ENCODE data around the gene C16orf87.
A peak's percentile ranks its signal among the peaks of the same experiment; 100 is the strongest.
"Not testable (repeated sequence)": the region's sequence is repeated elsewhere in the genome, so short reads cannot be mapped to it uniquely, and the experiment has no call there.

Gene C16orf87, protein sequence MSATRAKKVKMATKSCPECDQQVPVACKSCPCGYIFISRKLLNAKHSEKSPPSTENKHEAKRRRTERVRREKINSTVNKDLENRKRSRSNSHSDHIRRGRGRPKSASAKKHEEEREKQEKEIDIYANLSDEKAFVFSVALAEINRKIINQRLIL

DNA sequence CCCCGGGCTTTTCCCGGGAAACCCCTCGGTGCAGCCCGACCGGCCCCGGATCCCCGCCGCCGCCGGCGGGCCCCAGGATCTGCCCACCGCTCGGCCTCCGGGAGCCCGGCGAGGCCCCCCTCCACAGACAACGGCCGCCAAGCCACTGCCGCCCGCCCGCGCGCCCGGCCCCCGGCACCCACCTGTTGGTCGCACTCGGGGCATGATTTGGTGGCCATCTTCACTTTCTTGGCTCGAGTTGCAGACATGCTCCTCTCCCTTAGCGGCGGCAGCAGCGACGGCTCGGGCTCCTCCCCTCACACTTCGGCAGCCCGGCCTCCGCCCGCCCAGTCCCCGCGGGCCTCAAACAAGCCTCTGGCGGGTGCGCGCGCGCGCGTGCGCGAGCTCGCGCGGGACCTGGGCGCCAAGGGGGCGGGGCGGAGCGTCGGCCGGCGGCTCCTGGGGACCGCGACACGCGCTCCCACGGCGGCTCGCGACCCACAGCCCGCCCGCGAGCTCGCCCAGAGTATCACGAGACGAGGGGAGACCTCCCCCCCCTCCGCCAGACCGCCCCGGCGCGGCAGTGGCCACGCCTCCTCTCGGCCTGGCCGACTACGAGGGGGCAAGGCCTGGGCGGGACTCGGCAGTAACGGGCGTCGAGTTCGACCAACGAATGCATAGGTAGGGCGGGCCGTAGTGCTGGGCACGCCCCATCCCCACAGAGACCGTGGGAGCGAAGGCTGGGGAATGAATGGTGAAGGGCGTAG, at the start of gene C16orf87:
TSS of gene C16orf87 (minus strand) at position 279 of the 746 bp plus-strand sequence. CDS start at position 248, 31 bp downstream.
- DNase-seq = peak; percentile 93

DNA sequence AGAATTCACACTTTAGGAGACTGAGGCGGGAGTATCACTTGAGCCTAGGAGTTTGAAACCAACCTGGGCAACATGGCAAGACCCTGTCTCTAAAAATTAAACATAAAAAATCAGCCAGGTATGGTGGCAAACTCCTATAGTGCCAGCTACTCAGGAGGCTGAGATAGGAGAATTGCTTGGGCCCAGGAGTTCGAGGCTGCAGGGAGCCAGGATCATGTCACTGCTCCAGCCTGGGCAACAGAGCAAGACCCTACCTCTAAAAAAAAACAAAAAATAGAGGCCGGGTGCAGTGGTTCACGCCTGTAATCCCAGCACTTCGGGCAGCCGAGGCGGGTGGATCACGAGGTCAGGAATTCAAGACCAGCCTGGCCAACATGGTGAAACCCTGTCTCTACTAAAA, 44.3 kb upstream of the C16orf87 start:
- no peak for DNase-seq

DNA sequence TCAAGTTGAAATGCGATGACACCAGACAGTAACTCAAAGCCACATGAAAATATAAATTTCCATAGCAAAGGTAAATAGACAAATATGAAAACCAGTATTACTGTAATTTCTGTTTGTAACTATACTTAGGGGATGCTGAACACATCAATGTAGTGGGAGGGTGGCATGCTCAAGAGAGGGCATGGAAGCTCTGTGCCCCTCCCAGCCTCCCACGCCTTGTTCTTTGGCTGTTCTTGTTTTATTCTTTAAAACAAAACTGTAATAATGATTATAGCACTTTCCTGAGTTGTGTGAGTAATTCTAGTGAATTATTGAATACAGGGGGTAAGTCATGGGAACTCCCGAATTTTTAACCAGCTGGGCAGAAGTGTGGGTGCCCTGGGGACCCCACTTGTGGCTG, 42.2 kb upstream of the C16orf87 start:
- no peak for DNase-seq

DNA sequence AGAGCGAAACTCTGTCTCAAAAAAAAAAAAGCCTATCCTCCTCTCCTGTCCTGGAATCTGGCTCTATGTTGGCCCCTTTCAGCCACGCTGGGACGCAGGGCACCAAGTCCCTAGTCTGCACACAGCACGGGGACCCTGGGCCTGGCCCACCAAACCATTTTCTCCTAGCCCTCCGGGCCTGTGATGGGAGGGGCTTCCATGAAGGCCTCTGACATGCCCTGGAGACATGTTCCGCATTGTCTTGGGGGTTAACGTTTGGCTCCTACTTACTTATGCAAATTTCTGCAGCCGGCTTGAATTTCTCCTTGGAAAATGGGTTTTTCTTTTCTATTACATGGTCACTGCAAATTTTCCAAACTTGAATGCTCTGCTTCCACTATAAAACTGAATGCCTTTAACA, 40.6 kb upstream of the C16orf87 start:
- DNase-seq = no peak

DNA sequence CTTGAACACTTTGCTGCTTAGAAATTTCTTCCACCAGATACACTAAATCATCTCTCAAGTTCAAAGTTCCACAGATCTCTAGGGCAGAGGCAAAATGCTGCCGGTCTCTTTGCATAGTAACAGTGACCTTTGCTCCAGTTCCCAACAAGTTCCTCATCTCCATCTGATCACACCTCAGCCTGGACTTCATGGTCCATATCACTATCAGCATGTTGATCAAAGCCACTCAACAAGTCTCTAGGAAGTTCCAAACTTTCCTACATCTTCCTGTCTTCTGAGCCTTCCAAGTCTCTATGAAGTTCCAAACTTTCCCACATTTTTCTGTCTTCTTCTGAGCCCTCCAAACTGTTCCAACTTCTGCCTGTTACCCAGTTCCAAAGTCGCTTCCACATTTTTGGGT, 37.9 kb upstream of the C16orf87 start:
- DNase-seq = not testable (repeated sequence)

DNA sequence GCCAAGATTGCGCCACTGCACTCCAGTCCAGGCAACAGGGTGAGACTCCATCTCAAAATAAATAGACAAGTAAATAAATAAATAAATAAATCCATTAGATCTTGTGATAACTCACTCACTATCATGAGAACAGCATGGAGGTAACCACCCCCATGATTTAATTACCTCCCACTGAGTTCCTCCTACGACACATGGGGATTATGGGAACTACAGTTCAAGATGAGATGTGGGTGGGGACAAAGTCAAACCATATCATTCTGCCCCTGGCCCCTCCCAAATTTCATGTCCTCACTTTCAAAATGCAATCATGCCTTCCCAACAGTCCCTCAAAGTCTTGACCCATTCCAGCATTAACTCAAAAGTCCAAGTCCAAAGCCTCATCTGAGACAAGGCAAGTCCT, 36.5 kb upstream of the C16orf87 start:
- DNase-seq = not testable (repeated sequence)

DNA sequence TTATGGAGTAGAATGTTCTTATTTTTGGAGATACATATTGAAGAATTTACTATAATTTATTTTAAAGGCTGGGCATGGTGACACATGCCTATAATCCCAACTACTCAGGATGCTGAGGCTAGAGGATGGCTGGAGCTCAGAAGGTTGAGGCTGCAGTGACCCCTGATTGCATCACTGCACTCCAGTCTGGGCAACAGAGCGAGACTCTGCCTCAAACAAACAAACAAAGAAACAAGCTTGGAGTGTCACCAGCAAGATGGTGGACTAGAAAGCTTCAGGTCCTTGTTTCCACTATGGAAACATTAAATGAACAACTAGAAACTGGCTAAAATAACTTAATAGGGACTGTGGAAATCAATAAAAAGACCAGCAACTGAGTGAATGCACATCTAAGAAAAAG, 35.3 kb upstream of the C16orf87 start:
- no peak for DNase-seq

DNA sequence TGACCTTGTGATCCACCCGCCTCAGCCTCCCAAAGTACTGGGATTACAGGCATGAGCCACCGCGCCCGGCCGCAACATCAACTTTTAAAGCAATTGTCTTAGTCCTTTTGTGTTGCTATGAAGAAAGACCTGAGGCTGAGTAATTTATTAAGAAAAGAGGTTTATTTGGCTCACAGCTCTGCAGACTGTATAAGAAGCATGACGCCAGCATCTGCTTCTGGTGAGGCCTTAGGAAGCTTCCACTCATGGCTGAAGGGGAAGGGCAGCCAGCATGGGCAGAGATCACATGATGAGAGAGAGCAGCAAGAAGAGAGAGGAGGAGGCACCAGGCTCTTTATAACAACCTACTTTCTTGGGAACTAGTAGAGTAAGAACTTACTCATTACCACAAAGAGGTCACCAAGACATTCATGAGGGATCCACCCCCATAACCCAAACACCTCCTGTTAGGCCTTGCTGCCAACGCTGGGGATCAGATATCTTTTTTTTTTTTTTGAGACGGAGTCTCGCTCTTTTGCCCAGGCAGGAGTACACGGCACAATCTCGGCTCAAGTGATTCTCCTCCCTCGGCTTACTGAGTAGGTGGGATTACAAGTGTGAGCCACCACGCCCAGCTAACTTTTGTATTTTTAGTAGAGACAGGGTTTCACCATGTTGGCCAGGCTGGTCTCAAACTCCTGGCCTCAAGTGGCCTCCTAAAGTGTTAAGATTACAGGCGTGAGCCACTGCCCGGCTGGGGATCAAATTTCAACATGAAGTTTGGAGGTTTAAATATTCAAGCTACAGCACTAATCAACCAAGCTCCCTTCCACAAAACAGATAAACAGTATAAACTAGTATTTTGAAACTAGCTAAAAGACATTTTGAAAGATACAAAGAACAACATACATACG, 31.8 kb upstream of the C16orf87 start:
- DNase-seq = no peak

DNA sequence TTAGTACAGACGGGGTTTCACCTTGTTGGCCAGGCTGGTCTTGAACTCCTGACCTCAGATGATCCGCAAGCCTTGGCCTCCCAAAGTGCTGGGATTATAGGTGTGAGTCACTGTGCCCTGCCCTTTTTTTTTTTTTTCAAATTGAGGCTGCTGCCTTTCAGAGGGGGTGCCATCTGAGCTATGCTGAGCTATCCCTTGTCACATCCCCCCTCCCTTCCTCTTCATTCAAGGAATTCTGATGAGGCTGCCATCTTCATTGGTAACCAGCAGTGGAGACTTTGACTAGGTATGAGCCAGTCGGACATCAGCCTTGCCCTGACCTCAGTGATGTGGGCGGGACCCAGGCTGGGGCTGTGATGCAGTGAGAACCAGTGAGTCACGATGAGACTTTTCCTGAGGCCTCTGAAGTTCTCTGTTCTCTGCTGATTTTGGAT, 28.8 kb upstream of the C16orf87 start:
- DNase-seq = no peak

DNA sequence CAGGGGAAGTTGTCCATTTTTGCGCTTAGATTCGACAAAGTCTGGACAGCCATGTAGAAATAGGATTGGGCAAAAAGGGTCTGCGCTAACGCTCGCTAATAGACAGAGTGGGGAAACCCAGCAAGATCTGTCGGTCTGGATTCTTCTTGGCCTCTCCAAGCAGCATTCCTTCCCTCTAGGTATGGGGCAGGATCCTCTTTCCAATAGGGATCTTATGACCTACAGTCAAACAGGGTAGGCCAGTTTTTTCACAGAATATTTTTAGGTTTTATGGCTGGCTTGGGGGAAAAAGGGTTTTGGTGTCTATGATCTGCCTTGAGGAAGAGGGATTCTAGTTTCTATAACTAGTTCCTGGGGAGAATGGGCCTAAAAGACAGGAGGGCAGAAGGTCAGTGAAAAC, 27.2 kb upstream of the C16orf87 start:
- no peak for DNase-seq

DNA sequence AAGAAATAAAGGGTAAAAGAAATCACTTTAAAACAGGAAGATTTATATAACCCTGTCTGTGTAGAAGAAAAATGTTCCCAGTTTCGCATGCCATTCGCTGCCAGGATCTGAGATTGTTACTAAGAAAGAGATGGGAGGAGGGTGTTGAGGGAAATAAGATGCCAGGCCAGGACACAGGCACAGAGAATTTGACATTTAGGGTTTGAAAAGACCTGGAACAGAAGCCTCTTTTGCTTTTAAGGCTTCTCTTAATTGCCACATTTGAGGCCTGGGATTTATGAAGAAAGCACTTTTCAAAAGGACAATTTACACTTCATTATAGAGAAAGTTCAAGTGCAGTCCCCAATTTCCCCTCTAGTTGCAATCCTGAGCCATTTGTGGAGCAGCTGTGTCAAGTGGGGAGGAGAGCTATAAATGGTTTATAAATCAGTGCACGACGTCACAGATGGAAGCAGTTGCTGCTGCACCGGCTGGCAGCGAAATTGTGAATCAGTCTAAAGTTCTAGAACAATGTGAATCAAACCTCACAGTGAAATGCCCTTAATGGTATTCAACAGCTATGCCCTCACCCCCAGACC, 26.5 kb upstream of the C16orf87 start:
- peak; percentile 50 for DNase-seq

DNA sequence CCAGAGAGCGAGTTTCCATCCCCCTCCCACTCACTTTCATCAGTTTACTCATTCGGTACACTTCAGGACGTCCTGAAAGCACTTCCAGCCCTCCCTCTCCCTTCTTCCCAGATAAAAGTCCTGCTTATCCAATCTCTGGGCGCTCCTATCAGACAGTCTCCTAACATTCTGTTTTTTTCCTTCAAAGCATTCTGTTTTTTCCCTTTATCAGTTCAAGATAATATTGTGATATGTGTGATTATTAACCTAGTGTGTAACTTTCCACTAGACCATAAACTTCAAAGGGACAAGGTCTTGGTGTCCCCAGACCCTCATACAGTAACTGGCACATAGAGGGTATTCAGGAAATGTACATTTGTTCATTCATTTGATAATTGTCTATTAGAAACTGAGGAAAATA, 24.4 kb upstream of the C16orf87 start:
- DNase-seq = no peak

DNA sequence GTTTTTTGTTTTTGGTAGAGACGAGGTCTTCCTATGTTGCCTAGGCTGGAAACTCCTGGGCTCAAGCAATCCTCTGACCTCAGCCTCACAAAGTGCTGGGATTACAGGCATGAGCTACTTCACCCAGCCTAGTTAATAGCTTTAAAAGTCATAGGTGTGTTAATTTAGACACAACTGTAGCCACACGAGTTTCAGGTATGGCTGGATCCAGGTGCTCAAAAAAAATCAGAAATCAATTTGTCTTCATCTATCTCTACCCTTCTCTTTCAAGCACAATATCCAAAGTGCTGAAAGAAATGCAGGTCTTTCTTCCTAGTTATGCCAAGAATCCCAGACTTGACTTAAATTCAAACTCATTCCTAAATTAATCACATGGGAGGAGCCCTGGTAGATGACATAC, 23.9 kb upstream of the C16orf87 start:
- DNase-seq = no peak

DNA sequence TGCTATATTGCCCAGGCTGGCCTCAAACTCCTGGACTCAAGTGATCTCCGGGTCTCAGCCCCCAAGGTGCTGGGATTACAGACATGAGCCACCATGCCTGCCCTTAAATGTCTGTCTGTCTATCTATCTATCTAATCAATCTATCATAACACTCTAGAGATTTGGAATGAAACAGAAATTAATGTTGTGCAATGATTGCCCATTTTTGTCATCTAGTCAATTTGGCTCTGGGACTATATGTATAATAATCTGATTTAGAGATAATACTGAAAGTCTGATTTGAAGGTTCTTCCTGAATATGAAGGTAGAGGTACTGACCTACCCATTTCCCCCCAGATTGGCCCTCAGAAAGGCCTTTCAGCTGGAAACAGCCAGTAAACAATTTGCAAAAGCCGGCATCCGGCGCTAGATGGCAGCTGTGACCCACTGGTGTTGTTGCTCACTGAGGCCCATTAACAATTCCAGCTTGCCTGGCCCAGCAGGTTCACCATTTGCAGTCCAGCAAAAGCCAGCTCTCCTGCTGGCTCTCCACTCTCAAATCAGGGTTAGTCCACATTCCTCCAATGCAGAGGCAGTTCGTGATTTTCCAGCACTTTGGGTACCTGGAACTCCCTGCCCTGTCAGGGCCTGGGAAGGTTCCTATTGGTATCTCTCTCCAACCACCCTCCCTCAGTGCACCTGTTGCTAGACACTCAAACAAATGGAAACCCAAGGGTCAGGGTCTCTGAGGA, 22.9 kb upstream of the C16orf87 start:
- DNase-seq = peak; percentile 88

DNA sequence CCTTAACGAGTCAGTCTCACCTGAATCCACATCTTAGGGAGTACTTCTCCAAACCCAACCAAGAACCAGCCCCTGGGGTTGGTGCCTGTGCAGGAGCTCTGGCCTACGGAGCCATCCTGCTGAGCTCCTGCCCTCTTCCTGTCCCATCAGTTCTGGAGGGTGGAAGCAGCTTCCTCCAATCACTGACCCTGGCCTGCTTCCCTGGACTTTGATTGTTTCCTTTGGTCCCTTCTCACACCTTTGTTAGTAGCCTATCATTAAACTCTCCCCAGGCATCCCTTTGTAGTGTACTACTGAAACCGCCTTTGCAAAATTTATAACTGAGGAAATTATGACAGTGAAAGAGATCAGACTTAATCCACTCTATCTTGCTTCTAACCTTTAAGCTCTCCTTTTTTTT, 21.1 kb upstream of the C16orf87 start:
- no peak for DNase-seq

DNA sequence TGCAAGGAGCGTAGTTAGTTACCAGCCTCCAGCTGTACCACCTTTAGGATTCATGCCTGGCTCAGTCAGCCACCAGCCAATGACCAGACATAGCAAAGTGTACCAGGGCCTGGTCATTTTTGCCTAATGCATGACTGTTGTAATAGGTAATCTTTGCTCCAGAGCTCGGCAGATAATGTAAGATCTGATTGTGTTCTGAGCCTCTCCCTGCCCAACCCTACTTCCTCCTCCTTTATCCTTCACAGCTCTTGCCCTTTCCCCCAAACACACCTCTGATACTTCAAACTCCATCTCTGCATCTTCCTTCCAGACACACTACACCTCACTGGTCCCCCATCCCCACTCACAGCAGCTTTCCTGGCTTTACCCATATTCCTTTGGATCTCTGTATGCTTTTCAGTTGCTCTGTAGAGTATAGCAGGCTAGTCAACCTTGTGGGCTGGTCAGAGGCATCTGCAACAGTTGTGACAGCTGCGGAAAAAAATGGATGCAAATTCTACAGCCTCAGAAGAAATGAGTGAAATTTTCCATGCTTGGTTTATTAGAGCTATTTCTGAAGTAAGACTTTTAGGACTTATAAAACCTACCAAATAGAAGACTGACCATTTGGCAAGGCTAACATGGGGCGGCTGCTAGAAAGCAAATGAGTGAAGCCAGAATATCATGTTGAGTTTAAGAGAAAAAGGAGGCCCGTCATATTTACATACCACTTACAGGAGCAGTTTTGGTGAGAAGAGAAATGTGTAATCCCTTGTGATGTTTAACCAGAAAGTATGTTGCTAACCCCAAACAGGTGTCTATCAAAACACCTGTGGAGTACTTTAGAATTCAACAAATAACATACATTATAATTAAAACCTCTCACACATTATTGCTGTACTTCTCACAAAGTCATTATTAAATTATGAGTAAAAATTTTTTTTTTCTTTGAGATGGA, 19.9 kb upstream of the C16orf87 start:
- no peak for DNase-seq

DNA sequence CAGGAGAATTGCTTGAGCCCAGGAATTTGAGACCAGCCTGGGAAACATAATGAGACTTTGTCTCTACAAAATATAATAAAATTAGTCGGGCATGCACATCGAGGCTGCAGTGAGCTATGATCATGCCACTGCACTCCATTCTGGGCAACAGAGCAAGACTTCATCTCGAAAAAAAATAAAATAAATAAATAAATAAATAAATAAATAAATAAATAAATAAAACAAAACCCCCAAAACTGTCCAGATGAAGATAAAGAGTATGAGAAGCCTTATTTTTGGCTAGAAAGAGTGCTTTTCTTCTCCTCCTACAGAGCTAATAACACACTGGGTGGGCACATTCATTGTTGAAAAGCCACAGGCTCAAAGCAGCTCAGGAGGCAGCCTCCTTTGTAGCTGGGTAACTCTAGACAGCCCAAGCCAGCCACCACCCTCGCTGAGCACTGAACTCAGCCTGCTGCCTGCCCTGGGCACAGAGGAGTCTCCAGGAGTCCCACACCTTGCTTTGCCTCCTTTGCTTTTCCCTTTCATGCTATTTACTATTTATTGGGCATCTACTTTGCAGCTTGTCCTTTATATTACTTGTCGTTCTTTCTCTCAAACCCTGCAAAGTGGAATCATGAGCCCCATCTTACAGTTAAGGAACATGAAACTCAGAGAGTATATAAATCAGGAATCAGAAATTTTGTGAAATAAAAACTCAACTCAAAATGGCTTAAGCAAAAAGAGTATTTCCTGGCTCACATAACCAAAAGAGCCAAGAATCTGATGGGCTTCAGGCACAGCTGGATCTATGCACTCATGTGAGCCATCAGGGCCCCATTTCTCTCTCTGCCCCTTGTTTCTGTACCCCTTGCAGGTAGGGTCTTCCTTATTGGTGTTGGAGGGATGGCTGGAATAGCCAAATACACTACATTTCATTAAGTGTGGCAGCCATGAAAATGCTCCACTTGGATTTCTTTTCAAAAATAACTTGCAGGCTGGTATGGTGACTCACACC, 18.1 kb upstream of the C16orf87 start:
- no peak for DNase-seq

DNA sequence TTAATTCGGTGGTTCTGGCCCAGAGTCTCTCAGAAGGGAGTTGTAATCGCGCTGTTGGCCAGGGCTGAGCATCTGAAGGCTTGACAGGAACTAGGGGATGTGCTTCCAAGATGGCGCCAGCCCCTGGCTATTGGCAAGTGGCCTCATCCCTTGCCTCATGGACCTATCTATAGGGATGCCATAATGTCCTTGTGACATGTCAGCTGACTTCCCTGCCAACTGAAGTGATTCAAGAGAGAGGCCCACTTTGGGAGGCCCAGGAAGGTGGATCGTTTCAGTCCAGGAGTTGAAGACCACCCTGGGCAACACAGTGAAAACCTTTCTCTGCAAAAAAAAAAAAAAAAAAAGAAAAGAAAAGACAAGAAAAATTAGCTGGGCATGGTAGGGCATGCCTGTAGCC, 15.0 kb upstream of the C16orf87 start:
- DNase-seq = no peak

DNA sequence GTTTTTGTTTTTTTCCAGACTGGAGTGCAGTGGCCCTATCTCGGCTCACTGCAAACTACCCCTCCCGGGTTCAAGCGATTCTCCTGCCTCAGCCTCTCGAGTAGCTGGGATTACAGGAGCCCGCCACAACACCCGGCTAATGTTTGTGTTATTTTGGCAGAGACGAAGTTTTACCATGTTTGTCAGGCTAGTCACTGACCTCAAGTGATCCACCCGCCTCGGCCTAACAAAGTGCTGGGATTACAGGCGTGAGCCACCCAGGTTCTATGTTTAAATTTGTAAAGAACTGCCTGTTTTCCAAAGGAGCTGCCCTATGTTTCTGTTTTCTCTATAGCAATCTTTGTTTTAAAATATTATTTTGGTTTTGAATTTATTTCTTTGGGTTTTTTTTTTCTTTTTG, 13.8 kb upstream of the C16orf87 start:
- no peak for DNase-seq
